HepG2 (cell line): Measurements from ENCODE around the gene GIPC2. TPM values are rescaled to one million over a fixed set of nuclear protein-coding genes. Genes with fewer than 3 reads are reported as not detected.

Source experiments
- CREM ChIP-seq, 2 experiments: sonication (generic) in 1 of 2; formaldehyde crosslinking in 1 of 2; IDR thresholded peaks; 2 replicates each; pipeline versions ENCODE4 v1.4.0 to v1.6.1; 2016 to 2020; ENCODE audit warnings: antibody characterized with exemption in 1 of 2, mild to moderate bottlenecking in 1 of 2, missing genetic modification reagents in 1 of 2
- HCFC1 ChIP-seq: fragments of 150-350 bp; IDR thresholded peaks from 2 replicates; pipeline ENCODE4 v1.6.1; 2014; ENCODE audit warnings: low read depth, low read length
- HOXA9 ChIP-seq: sonication (generic); formaldehyde crosslinking; IDR thresholded peaks from 2 replicates; pipeline ENCODE4 v1.8.1; 2022; ENCODE audit warnings: missing genetic modification reagents, mild to moderate bottlenecking, moderate library complexity, borderline replicate concordance
- JUNB ChIP-seq: sonication (generic); formaldehyde crosslinking; IDR thresholded peaks from 2 replicates; pipeline ENCODE4 v1.8.0; 2022; ENCODE audit warnings: missing genetic modification reagents, mild to moderate bottlenecking, borderline replicate concordance
- MEIS1 ChIP-seq: sonication (generic); formaldehyde crosslinking; IDR thresholded peaks from 2 replicates; pipeline ENCODE4 v1.9.0; 2021; ENCODE audit warnings: mild to moderate bottlenecking, missing genetic modification reagents, moderate library complexity, borderline replicate concordance
- NAIF1 ChIP-seq: sonication (generic); formaldehyde crosslinking; IDR thresholded peaks from 2 replicates; pipeline ENCODE4 v1.5.0; 2020; ENCODE audit warnings: mild to moderate bottlenecking, missing genetic modification reagents, borderline replicate concordance
- NBN ChIP-seq: fragments of 450-650 bp; conservative IDR thresholded peaks from 2 replicates; pipeline ENCODE4 v1.6.1; 2017
- NR2F6 ChIP-seq, 2 experiments: IDR thresholded peaks; 2 replicates each; pipeline ENCODE4 v1.6.1; 2016; ENCODE audit warnings: antibody characterized with exemption in 1 of 2, mild to moderate bottlenecking in 1 of 2
- ZBTB8A ChIP-seq: sonication (generic); formaldehyde crosslinking; IDR thresholded peaks from 2 replicates; pipeline ENCODE4 v1.4.0; 2020; ENCODE audit warnings: mild to moderate bottlenecking, low read depth, missing genetic modification reagents, borderline replicate concordance
- ZNF224 ChIP-seq: sonication (generic); formaldehyde crosslinking; IDR thresholded peaks from 2 replicates; pipeline ENCODE4 v1.5.0; 2020; ENCODE audit warnings: mild to moderate bottlenecking, missing genetic modification reagents
- ZNF317 ChIP-seq: sonication (generic); formaldehyde crosslinking; IDR thresholded peaks from 2 replicates; pipeline ENCODE4 v1.5.0; 2020; ENCODE audit warnings: mild to moderate bottlenecking, missing genetic modification reagents
- ZNF343 ChIP-seq: sonication (generic); formaldehyde crosslinking; IDR thresholded peaks from 2 replicates; pipeline ENCODE4 v1.4.0; 2020; ENCODE audit warnings: mild to moderate bottlenecking, missing genetic modification reagents
- ZNF530 ChIP-seq: sonication (generic); formaldehyde crosslinking; IDR thresholded peaks from 2 replicates; pipeline ENCODE4 v1.5.0; 2020; ENCODE audit warnings: low read depth, mild to moderate bottlenecking, missing genetic modification reagents
- ZNF644 ChIP-seq: IDR thresholded peaks from 2 replicates; pipeline ENCODE4 v1.6.1; 2016; ENCODE audit warnings: low read depth
- ZNF674 ChIP-seq: sonication (generic); formaldehyde crosslinking; IDR thresholded peaks from 2 replicates; pipeline ENCODE4 v1.5.0; 2020; ENCODE audit warnings: low read depth, mild to moderate bottlenecking, missing genetic modification reagents
- polyA plus RNA-seq, 8 experiments: library from polyadenylated mRNA; depleted of rRNA in 3 of 8; stranded (reverse) in 7 of 8; unstranded in 1 of 8; fragments of >200 nt; fragmentation: Illumina TruSeq in 4 of 8; extraction: Trizol in 4 of 8; gene quantifications; 2 replicates each; pipeline versions ENCODE4 v1.2.1 to v1.2.3, GENCODE V29; 2011 to 2016; ENCODE audit warnings: low read depth in 4 of 8, missing spikeins in 1 of 8, mixed read lengths in 1 of 8; ENCODE audit not compliant: insufficient read depth in 1 of 8
- total RNA-seq, 5 experiments: library from RNA; depleted of rRNA; stranded (reverse); fragments of >200 nt; fragmentation: Illumina TruSeq; extraction: Trizol; gene quantifications; 2 replicates each; pipeline ENCODE4 v1.2.3, GENCODE V29; 2016; ENCODE audit warnings: low read depth in 1 of 5
- TF ChIP-seq, protein P1 (sequence below): sonication (generic); formaldehyde crosslinking; IDR thresholded peaks from 2 replicates; pipeline ENCODE4 v1.9.0; 2021; ENCODE audit warnings: missing genetic modification reagents, borderline replicate concordance
- TF ChIP-seq, protein P2 (sequence below): IDR thresholded peaks from 2 replicates; pipeline ENCODE4 v1.6.1; 2016; ENCODE audit warnings: control low read depth

The GIPC2 gene
- total and polyA plus RNA-seq, 2 of the 13 experiments (the other 11 are each of a cell fraction or from before 2014, with no cell fraction given), result 6.1 to 21.6 TPM

DNA sequence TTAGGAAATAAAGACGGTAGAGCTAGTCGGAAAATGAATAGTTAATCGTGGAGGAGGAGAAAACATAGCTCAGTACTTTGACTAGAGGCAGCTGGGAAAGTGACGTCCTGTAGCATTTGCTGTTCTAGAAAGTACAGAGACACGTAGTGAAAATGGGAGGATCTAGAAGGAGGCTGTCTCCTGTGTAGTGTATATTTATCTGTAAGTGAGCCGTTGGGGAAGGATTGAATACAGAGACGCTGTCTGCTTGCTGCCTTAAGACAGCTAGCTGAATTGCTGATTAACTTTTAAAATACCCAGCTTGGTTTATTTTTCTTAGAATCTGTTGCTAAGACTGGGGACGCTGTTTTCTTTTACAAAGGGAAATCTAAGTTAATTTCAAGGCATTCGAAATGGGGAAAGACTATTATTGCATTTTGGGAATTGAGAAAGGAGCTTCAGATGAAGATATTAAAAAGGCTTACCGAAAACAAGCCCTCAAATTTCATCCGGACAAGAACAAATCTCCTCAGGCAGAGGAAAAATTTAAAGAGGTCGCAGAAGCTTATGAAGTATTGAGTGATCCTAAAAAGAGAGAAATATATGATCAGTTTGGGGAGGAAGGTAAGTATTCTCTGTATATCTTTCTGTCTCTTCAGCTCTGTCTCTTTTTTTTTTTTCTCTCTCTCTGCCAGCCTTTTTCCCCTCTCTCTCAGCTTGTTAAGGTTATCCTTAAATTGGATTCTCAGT is 40.9 kb upstream of the GIPC2 start, which contains the start of gene DNAJB4 (continued):
- TF ChIP-seq CREM (IDR thresholded peaks at IDR 0.05) (peak; percentile 57; the same call in 1 of the 2 replicates), CREM (CRISPR knock-in tag; IDR thresholded peaks at IDR 0.05) (no peak), NR2F6 (IDR thresholded peaks at IDR 0.05) (no peak), NR2F6 (CRISPR knock-in tag; IDR thresholded peaks at IDR 0.05) (no peak), ZNF530 (CRISPR knock-in tag) (no peak), JUNB (CRISPR knock-in tag) (no peak), NAIF1 (0 out of 2 replicates have a peak, but pooled peaks have one; percentile 33), HCFC1 (no peak), ZNF644 (CRISPR knock-in tag) (no peak), ZNF343 (CRISPR knock-in tag) (no peak), ZBTB8A (no peak), ZNF224 (CRISPR knock-in tag) (no peak), MEIS1 (CRISPR knock-in tag) (no peak), ZNF317 (CRISPR knock-in tag) (no peak), NBN (no peak), HOXA9 (CRISPR knock-in tag) (no peak), ZNF674 (no peak)
- TF ChIP-seq, protein P1, sequence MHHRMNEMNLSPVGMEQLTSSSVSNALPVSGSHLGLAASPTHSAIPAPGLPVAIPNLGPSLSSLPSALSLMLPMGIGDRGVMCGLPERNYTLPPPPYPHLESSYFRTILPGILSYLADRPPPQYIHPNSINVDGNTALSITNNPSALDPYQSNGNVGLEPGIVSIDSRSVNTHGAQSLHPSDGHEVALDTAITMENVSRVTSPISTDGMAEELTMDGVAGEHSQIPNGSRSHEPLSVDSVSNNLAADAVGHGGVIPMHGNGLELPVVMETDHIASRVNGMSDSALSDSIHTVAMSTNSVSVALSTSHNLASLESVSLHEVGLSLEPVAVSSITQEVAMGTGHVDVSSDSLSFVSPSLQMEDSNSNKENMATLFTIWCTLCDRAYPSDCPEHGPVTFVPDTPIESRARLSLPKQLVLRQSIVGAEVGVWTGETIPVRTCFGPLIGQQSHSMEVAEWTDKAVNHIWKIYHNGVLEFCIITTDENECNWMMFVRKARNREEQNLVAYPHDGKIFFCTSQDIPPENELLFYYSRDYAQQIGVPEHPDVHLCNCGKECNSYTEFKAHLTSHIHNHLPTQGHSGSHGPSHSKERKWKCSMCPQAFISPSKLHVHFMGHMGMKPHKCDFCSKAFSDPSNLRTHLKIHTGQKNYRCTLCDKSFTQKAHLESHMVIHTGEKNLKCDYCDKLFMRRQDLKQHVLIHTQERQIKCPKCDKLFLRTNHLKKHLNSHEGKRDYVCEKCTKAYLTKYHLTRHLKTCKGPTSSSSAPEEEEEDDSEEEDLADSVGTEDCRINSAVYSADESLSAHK (CRISPR knock-in tag), result no peak
- TF ChIP-seq, protein P2, sequence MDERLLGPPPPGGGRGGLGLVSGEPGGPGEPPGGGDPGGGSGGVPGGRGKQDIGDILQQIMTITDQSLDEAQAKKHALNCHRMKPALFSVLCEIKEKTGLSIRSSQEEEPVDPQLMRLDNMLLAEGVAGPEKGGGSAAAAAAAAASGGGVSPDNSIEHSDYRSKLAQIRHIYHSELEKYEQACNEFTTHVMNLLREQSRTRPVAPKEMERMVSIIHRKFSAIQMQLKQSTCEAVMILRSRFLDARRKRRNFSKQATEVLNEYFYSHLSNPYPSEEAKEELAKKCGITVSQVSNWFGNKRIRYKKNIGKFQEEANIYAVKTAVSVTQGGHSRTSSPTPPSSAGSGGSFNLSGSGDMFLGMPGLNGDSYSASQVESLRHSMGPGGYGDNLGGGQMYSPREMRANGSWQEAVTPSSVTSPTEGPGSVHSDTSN (CRISPR knock-in tag), result no peak
